ENCODE results near the gene SPRED2. TPM values are rescaled to one million over a fixed set of nuclear protein-coding genes. Genes with fewer than 3 reads are reported as not detected.

SPRED2 gene
- total and polyA plus RNA-seq, 2 of the 8 experiments (the other 6 are each of a cell fraction or from before 2014, with no cell fraction given): 15.3 to 22.5 TPM

GRCh38 chr2:65379721-65380171, 52.7 kb downstream of the SPRED2 start:
- Histone ChIP-seq H2BK12ac (ENCODE audit: low read depth, low read length) (no peak overlapping the region), H2AK5ac (ENCODE audit: low read depth, low read length) (no peak overlapping the region), H2BK120ac (replicated peaks; ENCODE audit: low read depth, low read length) (no peak overlapping the region), H3K14ac (ENCODE audit: insufficient read length) (no peak overlapping the region), H3K23ac (ENCODE audit: insufficient read length) (no peak overlapping the region), H3K9me3 (ENCODE audit: insufficient read depth in 2 of 2, low read depth in 1 of 2, low read length in 1 of 2) (no peaks in the 10 kb centered on the region), H4K91ac (replicated peaks; ENCODE audit: insufficient read length, low read length) (no peak overlapping the region), H3K79me2 (ENCODE audit: control insufficient read depth in 1 of 2, insufficient read depth in 2 of 2, low read length in 2 of 2) (no peaks in the 10 kb centered on the region; a peak in 2 of 4 replicates), H3K36me3 (ENCODE audit: control insufficient read depth in 2 of 4, insufficient read depth in 4 of 4, low read length in 3 of 4) (no peaks in the 10 kb centered on the region), H3K27ac (ENCODE audit: low read depth, low read length) (no peak overlapping the region), H3K9ac (replicated peaks in 1 of 4; ENCODE audit: extremely low read depth in 1 of 4, low read depth in 3 of 4, low read length in 3 of 4) (no peak overlapping the region), H3K4me3 (ENCODE audit: extremely low read depth in 1 of 4, insufficient read depth in 2 of 4, low read depth in 3 of 4, low read length in 4 of 4) (no peak overlapping the region), H4K8ac (ENCODE audit: extremely low read depth, insufficient read depth, low read length) (no peak overlapping the region), H3K27me3 (replicated peaks in 1 of 4; ENCODE audit: control insufficient read depth in 3 of 4, extremely low read depth in 1 of 4, insufficient read depth in 3 of 4, low read length in 3 of 4) (no peaks in the 10 kb centered on the region), H3K79me1 (ENCODE audit: low read depth, low read length) (peaks cover 4% of the 10 kb centered on the region), H4K5ac (ENCODE audit: insufficient read length, low read depth, low read length) (no peak overlapping the region), H2AFZ (ENCODE audit: low read length) (no peak overlapping the region), H3K23me2 (ENCODE audit: low read depth, low read length) (no peaks in the 10 kb centered on the region), H3K4me1 (replicated peaks in 1 of 4; ENCODE audit: control insufficient read depth in 3 of 4, insufficient read depth in 4 of 4, low read length in 3 of 4) (peaks cover 0 to 5% (median 3%) of the 10 kb centered on the region in 4 experiments; a peak in 2 of 7 replicates), H3K4ac (replicated peaks; ENCODE audit: insufficient read length, low read depth, low read length) (no peak overlapping the region), H2BK20ac (ENCODE audit: low read length) (no peak overlapping the region), H4K20me1 (replicated peaks in 1 of 2; ENCODE audit: control insufficient read depth in 1 of 2, insufficient read depth in 2 of 2, low read length in 2 of 2) (peaks cover 3 to 11% of the 10 kb centered on the region in 2 experiments), H3K56ac (replicated peaks; ENCODE audit: insufficient read length, low read depth, low read length) (no peak overlapping the region), H2BK5ac (ENCODE audit: low read depth, low read length) (no peak overlapping the region), H2BK15ac (ENCODE audit: low read length) (no peak overlapping the region), H3K18ac (ENCODE audit: extremely low read depth, low read length) (no peak overlapping the region), H3K4me2 (ENCODE audit: insufficient read depth in 1 of 2, low read depth in 2 of 2, low read length in 2 of 2) (no peak overlapping the region)
- DNase-seq (ENCODE audit: low read depth in 1 of 2, low spot score in 2 of 2): no peak
- ChIA-PET CTCF (ENCODE audit: partially characterized antibody) (interaction anchor here (1.2 to 1.9 kb wide), 2 partner anchors 16 to 27 kb away, joined by 4 to 6 read pairs; no protein-coding TSS in a partner anchor), POLR2A (ENCODE audit: partially characterized antibody) (no interaction called here)
- TF ChIP-seq JUND (IDR thresholded peaks at IDR 0.05; ENCODE audit: low read length) (no peak), ASH2L (IDR thresholded peaks at IDR 0.05; ENCODE audit: low read length) (no peak), YY1 (IDR thresholded peaks at IDR 0.05; ENCODE audit: low read depth, low read length) (no peak), ATF2 (IDR thresholded peaks at IDR 0.05; ENCODE audit: low read length) (no peak), CTCF (IDR thresholded peaks at IDR 0.05; ENCODE audit: control extremely low read depth in 1 of 3, insufficient read depth in 1 of 3, low read depth in 1 of 3, low read length in 3 of 3) (no peak), POLR2AphosphoS5 (IDR thresholded peaks at IDR 0.05; ENCODE audit: low read depth, low read length) (no peak), TCF12 (IDR thresholded peaks at IDR 0.05; ENCODE audit: low read depth, low read length) (no peak), BCL11A (IDR thresholded peaks at IDR 0.05; ENCODE audit: low read depth in 2 of 2, low read length in 2 of 2) (no peak), JUN (IDR thresholded peaks at IDR 0.05; ENCODE audit: low read depth, low read length) (no peak)
- FAIRE-seq: no peak
- 83% methylated on average over 3 of the region's 3 CpGs; no CpG with 5 or more reads in 1 of the 2 experiments for WGBS, 2 experiments (ENCODE audit: extremely low coverage in 1 of 2, insufficient coverage in 1 of 2, insufficient read length in 1 of 2, insufficient replicate concordance in 2 of 2, low coverage in 1 of 2, low lambda C conversion rate in 2 of 2, missing lambda C conversion rate in 1 of 2)

Measured in H1 (cell line).